WERI-Rb-1 (cell line): ENCODE results near the gene RYR2.

Experiments used
- DNase-seq: peaks from one replicate; pipeline ENCODE4 v3.0.0-alpha.2; 2020
- H3K27ac ChIP-seq: fragments of 250-450 bp; sonication (Bioruptor Pico); 2 replicates; pipeline ENCODE4 v1.5.1; 2020; ENCODE audit warnings: mild to moderate bottlenecking, moderate library complexity
- H3K27me3 ChIP-seq: fragments of 250-450 bp; sonication (Bioruptor Pico); 2 replicates; pipeline ENCODE4 v1.5.1; 2021; ENCODE audit warnings: mild to moderate bottlenecking, low read depth, moderate library complexity; ENCODE audit not compliant: insufficient read depth, severe bottlenecking
- H3K36me3 ChIP-seq: fragments of 250-450 bp; sonication (Bioruptor Pico); 2 replicates; pipeline ENCODE4 v1.5.1; 2020; ENCODE audit warnings: mild to moderate bottlenecking, moderate library complexity
- H3K4me3 ChIP-seq: 2 replicates; pipeline ENCODE4 v1.5.1; 2011; ENCODE audit warnings: low read depth, mild to moderate bottlenecking, control low read depth, low read length
- H3K9me3 ChIP-seq: fragments of 250-450 bp; sonication (Bioruptor Pico); 2 replicates; pipeline ENCODE4 v1.5.1; 2021; ENCODE audit warnings: mild to moderate bottlenecking, moderate library complexity; ENCODE audit not compliant: severe bottlenecking
- TF ChIP-seq, protein P1 (sequence below): IDR thresholded peaks from 2 replicates; pipeline ENCODE4 v1.5.1; 2011; ENCODE audit warnings: low read depth, mild to moderate bottlenecking, control low read depth, inconsistent platforms, low read length

RYR2 gene

DNA sequence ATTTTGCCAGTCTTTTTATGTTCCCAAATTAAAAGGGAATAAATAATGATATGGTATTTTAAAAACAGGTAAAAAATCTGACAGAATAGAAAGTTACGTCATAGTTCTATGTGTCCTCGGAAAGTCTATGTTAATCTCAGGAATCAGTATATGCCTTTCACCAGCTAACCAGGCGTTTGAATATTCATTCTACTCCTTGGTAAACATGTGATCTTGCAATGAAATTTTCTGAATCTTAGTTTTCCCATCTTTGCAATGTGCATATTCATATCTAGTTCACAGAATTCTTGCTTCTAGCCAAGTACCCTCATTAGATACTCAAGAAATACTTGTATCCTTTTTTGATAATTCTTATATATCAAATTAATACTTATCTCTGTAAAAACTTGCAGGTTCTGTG, 669.3 kb downstream of the RYR2 start:
- Histone ChIP-seq H3K27ac (no peak overlapping the region), H3K36me3 (no peaks in the 10 kb centered on the region), H3K4me3 (no peak overlapping the region), H3K9me3 (no peaks in the 10 kb centered on the region), H3K27me3 (no peaks in the 10 kb centered on the region)
- no peak for DNase-seq
- TF ChIP-seq, protein P1, sequence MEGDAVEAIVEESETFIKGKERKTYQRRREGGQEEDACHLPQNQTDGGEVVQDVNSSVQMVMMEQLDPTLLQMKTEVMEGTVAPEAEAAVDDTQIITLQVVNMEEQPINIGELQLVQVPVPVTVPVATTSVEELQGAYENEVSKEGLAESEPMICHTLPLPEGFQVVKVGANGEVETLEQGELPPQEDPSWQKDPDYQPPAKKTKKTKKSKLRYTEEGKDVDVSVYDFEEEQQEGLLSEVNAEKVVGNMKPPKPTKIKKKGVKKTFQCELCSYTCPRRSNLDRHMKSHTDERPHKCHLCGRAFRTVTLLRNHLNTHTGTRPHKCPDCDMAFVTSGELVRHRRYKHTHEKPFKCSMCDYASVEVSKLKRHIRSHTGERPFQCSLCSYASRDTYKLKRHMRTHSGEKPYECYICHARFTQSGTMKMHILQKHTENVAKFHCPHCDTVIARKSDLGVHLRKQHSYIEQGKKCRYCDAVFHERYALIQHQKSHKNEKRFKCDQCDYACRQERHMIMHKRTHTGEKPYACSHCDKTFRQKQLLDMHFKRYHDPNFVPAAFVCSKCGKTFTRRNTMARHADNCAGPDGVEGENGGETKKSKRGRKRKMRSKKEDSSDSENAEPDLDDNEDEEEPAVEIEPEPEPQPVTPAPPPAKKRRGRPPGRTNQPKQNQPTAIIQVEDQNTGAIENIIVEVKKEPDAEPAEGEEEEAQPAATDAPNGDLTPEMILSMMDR: no peak

DNA sequence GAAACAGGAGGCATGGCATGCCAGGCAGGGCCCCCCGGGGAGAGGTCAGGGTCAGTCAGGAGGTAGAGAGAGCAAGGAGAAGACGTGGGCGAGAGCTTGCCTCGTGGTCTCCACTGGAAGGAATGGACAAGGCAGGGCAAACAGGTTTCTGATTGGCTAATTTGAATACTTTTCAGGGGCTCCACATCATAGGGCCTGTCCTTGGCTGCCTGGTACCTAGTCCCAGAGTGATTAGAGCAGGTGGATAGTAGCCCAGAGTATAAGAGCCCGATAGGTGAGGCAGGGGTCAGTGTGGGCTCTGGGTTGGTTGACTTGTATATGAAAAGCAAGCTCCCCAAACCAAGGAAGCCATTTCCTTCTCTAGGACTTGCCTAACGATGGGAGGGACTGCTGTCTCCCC, 670.1 kb downstream of the RYR2 start:
- Histone ChIP-seq H3K27me3 (no peaks in the 10 kb centered on the region), H3K4me3 (no peak overlapping the region), H3K9me3 (no peaks in the 10 kb centered on the region), H3K27ac (no peak overlapping the region), H3K36me3 (no peaks in the 10 kb centered on the region)
- TF ChIP-seq, protein P1: no peak
- DNase-seq: no peak

DNA sequence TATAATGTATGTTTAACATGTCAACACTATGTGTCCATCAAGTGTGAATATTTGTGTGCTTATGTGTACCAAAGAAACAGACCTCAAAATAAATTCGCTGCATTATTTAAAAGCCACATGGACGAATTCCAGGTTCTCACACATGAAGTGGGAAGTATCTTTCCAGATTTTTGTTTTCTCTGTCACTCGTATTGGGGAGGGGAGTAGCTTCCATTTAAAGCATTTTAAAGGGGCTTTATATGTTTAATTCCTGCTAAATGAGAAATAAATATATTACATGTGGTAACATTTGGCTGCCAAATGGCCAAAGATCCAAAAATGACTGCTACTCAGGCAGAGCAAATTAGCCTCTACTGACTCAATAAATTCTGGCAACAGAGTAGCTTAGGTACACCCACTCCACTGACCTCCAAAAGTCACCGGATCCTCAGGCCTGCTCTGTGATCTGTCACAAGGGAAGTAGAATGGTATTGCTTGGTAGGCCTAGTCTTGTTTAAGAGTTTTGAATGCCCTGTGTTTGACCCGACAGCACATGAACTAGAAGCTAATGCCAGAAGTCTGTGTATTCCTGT, 670.7 kb downstream of the RYR2 start:
- TF ChIP-seq, protein P1: no peak
- H3K27ac ChIP-seq: no peak overlapping the region
- DNase-seq: no peak

DNA sequence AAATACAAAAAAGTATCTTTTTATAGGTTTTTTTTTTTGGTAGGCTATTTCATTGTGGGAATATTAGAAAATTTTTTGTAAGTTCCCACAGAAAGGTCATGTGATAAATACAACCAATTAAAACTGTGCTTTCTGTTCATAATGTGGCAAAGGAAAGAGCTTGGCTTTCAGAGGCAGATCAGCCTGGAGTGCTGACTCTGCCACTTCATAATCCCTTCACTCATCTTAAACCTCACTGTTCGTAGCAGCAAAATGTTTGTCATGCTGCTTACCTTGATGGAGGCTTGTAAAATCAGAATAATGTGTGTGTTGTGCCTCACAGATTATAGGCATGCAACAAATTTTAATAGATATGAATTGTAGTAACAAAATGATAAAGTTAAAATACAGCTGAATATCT, 671.9 kb downstream of the RYR2 start:
- DNase-seq: no peak
- Histone ChIP-seq H3K27me3 (no peaks in the 10 kb centered on the region), H3K4me3 (no peak overlapping the region), H3K27ac (no peak overlapping the region), H3K36me3 (no peaks in the 10 kb centered on the region), H3K9me3 (no peaks in the 10 kb centered on the region)
- TF ChIP-seq, protein P1: no peak

More for the DNA sequence above, 670.7 kb downstream of the RYR2 start:
- no peaks in the 10 kb centered on the region for H3K27me3 ChIP-seq
- no peak overlapping the region for H3K4me3 ChIP-seq
- H3K36me3 ChIP-seq: no peaks in the 10 kb centered on the region
- no peaks in the 10 kb centered on the region for H3K9me3 ChIP-seq

DNA sequence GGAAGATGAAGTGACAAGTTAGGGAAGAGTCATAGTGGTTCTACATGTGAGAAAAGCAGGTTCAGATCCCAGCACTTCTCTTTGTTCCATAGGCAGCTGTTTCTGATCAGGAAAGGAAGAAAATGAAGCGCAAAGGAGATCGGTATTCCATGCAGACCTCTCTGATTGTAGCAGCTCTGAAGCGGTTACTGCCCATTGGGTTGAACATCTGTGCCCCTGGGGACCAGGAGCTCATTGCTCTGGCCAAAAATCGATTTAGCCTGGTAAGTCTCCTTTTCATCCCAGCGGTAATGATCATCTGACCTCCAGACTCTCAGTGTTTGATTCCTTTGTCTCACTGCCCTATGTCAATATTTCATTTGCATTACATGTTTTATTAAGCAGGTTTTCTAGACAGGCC, 675.1 kb downstream of the RYR2 start:
- TF ChIP-seq, protein P1: no peak
- Histone ChIP-seq H3K36me3 (no peaks in the 10 kb centered on the region), H3K27ac (no peak overlapping the region), H3K4me3 (no peak overlapping the region), H3K27me3 (no peaks in the 10 kb centered on the region), H3K9me3 (no peaks in the 10 kb centered on the region)
- DNase-seq: no peak

DNA sequence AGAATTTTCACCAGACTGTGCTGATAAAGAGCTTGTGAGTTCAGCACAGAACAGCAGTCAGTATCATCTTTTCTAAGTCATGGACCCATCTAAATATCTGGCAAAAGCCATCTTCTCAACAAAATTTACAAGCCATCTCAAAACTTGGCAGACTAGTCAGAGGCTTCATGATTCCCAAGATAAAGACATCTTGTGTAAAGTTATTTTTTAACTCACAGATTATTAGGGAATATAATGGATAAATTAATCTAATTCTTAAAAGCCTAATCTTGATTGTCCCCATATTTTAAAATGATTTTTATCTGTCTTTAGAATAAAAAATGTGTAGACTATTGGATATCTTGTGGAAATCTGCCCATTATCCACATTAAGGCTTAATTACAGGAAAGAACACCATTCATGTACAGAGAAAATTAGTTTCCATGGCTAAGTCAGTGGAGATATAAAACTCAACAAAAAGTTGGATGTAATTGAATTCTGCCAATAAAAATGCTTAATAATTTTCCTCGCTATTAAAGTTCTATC, 688.9 kb downstream of the RYR2 start:
- Histone ChIP-seq H3K27me3 (no peaks in the 10 kb centered on the region), H3K9me3 (no peaks in the 10 kb centered on the region), H3K36me3 (no peaks in the 10 kb centered on the region), H3K27ac (no peak overlapping the region), H3K4me3 (no peak overlapping the region)
- TF ChIP-seq, protein P1: no peak
- DNase-seq: no peak
